ENCODE measurements around the gene EFHD2. TPM values are rescaled to one million over a fixed set of nuclear protein-coding genes. Genes with fewer than 3 reads are reported as not detected.
"Not testable (repeated sequence)": the region's sequence is repeated elsewhere in the genome, so short reads cannot be mapped to it uniquely, and the experiment has no call there.

Gene EFHD2
- total and polyA plus RNA-seq, 2 experiments from 2014 or later, result 43.9 to 58.2 TPM

DNA sequence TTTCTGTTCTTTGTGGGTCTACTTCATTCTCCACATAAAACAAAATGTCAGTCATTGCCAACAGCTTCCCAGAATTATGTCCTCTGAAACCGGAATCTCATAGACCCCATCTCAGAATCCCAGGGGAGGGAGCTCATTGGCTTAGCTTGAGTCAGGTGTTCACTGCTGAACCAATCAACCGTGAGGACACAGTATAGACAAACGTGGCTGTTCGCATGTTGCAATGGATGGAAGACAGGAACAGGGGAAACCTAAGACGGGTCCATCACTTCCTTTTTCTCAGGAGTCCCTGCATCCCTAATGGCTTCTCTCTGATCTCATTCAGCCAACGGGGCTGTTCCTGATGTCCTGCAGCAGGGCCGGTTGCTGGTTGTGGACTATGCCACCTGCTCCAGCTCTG lies 56.0 kb downstream of the EFHD2 start:
- peaks cover 11% of the 10 kb centered on the region for H3K4me1 ChIP-seq (ENCODE audit: low read depth)
- no peaks in the 10 kb centered on the region for H3K36me3 ChIP-seq
- H3K27me3 ChIP-seq, result no peaks in the 10 kb centered on the region
- H3K4me3 ChIP-seq, result no peak overlapping the region
- TF ChIP-seq, protein P1, sequence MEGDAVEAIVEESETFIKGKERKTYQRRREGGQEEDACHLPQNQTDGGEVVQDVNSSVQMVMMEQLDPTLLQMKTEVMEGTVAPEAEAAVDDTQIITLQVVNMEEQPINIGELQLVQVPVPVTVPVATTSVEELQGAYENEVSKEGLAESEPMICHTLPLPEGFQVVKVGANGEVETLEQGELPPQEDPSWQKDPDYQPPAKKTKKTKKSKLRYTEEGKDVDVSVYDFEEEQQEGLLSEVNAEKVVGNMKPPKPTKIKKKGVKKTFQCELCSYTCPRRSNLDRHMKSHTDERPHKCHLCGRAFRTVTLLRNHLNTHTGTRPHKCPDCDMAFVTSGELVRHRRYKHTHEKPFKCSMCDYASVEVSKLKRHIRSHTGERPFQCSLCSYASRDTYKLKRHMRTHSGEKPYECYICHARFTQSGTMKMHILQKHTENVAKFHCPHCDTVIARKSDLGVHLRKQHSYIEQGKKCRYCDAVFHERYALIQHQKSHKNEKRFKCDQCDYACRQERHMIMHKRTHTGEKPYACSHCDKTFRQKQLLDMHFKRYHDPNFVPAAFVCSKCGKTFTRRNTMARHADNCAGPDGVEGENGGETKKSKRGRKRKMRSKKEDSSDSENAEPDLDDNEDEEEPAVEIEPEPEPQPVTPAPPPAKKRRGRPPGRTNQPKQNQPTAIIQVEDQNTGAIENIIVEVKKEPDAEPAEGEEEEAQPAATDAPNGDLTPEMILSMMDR (IDR thresholded peaks at IDR 0.05; ENCODE audit: low read depth, low read length), result no peak
- DNase-seq (ENCODE audit: low read depth in 1 of 2, low spot score in 1 of 2), result no peak
- H3K27ac ChIP-seq, result no peak overlapping the region
- H3K9me3 ChIP-seq (ENCODE audit: low read depth), result no peaks in the 10 kb centered on the region

DNA sequence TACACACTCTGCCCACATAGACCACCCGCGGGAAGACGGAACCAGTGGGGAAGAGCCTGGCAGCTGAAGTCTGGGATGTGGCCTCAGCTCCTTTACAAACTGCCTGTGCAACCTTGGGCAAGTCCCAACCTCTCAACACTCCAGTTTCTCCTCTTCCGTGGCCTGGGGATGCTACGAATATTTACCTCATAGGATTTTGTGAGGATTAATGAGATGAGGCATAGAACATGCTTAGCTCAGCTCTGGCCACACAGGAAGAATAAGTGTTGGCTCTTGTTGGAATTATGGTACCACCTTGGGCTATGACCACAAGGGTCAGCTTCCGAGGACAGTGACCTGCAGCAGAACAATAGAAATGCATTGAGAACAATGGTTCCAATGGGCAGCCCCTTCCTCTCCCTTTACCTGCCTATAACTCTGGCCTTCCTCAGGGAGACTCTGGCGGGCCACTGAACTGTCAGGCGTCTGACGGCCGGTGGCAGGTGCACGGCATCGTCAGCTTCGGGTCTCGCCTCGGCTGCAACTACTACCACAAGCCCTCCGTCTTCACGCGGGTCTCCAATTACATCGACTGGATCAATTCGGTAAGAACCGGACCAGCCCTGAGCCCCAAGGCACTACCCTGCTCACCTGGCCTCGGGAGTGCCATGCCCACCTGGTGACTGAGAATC lies 57.4 kb downstream of the EFHD2 start:
- H3K27me3 ChIP-seq; H3K9me3 ChIP-seq (ENCODE audit: low read depth); DNase-seq (ENCODE audit: low read depth in 1 of 2, low spot score in 1 of 2); H3K36me3 ChIP-seq; H3K27ac ChIP-seq; H3K4me3 ChIP-seq: not testable (repeated sequence)
- peaks cover 11% of the 10 kb centered on the region for H3K4me1 ChIP-seq (ENCODE audit: low read depth)

DNA sequence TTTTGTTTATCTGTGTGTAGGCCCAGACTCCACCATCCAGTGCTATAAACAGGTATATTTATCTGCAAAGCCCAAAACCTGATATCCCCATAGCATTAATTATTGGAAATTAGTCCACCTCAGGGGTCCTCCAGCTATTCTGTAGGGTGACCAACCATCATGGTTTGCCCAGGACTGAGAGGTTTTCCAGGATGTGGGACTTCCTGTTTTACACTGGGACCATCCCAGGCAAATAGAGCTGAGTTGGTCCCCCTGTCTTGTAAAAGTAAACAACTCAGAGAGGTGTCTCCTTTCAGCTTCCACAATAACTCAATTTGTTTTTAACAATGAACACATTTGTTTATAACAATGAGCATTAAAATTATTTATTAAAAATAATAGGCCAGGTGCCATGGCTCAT lies 58.5 kb downstream of the EFHD2 start:
- TF ChIP-seq, protein P1 (IDR thresholded peaks at IDR 0.05; ENCODE audit: low read depth, low read length), result no peak
- no peaks in the 10 kb centered on the region for H3K9me3 ChIP-seq (ENCODE audit: low read depth)
- H3K36me3 ChIP-seq, result no peaks in the 10 kb centered on the region
- no peak overlapping the region for H3K4me3 ChIP-seq
- no peaks in the 10 kb centered on the region for H3K27me3 ChIP-seq
- H3K4me1 ChIP-seq (ENCODE audit: low read depth), result peaks cover 6% of the 10 kb centered on the region
- DNase-seq (ENCODE audit: low read depth in 1 of 2, low spot score in 1 of 2), result no peak
- H3K27ac ChIP-seq, result no peak overlapping the region

DNA sequence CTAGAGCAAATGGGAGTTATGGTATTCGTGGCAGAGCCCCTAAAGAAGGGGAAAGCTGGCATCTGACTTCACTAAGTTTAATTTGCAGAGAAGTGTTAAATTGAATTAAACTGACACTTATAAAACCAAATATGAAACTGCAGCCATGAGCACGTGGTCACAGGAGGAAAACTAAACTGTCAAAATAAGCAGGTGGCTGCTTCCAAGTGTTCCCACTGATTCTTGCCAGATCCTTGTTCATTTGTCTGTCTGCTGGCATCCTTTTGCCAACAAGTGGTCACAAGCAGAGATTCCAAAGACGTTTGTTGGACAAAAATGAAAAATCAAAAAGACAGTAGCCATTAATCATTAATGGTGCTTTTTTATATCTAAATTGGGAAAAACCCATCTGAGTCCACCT lies 59.7 kb downstream of the EFHD2 start:
- H3K27ac ChIP-seq, result no peak overlapping the region
- no peak for DNase-seq (ENCODE audit: low read depth in 1 of 2, low spot score in 1 of 2)
- no peaks in the 10 kb centered on the region for H3K36me3 ChIP-seq
- no peaks in the 10 kb centered on the region for H3K27me3 ChIP-seq
- no peaks in the 10 kb centered on the region for H3K4me1 ChIP-seq (ENCODE audit: low read depth)
- TF ChIP-seq, protein P1 (IDR thresholded peaks at IDR 0.05; ENCODE audit: low read depth, low read length), result no peak
- no peaks in the 10 kb centered on the region for H3K9me3 ChIP-seq (ENCODE audit: low read depth)
- no peak overlapping the region for H3K4me3 ChIP-seq

DNA sequence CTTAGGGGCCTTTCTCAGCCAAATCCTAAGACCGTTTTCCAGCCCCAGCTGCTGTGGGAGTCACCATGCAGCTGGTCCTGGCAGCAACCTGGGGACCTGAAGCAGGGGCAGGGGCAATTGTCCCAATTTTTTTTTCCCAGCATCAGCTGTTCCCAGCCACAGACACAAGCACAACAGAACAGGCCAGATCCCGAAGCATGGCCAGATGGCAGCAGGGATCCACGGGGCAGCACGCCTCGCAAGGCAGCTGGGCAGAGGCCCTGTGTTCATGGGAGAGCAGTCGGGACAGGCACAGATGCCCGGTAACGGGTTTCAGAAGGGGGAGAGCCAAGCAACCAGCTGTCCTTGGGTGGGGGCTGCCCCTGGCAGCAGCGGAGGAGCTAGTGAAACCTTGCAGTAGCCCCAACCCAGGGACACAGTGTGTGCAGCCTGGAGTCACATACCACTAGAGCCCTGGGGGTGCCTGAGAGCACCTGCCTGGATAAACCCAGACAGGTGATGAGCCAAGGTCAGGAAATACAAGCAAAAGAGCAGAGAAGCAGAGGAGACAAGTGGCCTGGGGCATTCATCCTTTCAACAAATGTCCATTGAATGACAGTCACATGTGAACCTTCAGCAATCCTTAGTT lies 60.2 kb downstream of the EFHD2 start:
- not testable (repeated sequence) for H3K36me3 ChIP-seq; H3K4me1 ChIP-seq (ENCODE audit: low read depth); H3K9me3 ChIP-seq (ENCODE audit: low read depth); DNase-seq (ENCODE audit: low read depth in 1 of 2, low spot score in 1 of 2); H3K27ac ChIP-seq; H3K4me3 ChIP-seq; H3K27me3 ChIP-seq

DNA sequence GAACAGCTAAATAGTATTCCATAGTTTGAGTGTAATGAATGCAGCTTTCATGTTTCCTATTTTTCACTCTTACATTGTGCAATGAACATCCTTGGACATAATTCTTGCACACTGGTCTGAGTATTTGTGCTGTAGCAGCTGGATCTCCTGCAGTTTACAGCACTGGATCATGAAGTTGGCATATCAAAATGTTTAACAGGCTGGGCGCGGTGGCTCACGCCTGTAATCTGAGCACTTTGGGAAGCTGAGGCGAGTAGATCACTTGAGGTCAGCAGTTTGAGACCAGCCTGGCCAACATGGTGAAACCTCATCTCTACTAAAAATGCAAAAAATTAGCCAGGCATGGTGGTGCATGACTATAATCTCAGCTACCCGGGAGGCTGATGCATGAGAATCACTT lies 61.4 kb downstream of the EFHD2 start:
- H3K4me1 ChIP-seq (ENCODE audit: low read depth); DNase-seq (ENCODE audit: low read depth in 1 of 2, low spot score in 1 of 2); H3K9me3 ChIP-seq (ENCODE audit: low read depth); H3K27me3 ChIP-seq; H3K4me3 ChIP-seq; H3K36me3 ChIP-seq; H3K27ac ChIP-seq: not testable (repeated sequence)

DNA sequence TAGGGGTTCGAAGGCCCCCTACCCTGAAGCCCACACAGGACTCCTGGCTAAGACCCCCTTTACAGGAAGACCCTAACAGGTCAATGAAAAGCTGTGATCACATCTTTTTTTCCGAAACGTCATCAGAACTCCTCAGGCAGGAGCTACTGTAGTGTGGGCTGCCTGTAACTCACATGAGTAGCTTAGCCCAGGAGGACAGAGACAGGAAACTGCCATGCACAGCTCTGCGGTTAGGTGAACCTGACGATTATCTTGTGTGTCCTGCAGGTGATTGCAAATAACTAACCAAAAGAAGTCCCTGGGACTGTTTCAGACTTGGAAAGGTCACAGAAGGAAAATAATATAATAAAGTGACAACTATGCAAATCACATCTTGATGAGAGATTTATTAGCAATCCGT lies 62.0 kb downstream of the EFHD2 start:
- H3K4me3 ChIP-seq; H3K27ac ChIP-seq; H3K9me3 ChIP-seq (ENCODE audit: low read depth); H3K4me1 ChIP-seq (ENCODE audit: low read depth); H3K27me3 ChIP-seq; H3K36me3 ChIP-seq; DNase-seq (ENCODE audit: low read depth in 1 of 2, low spot score in 1 of 2): not testable (repeated sequence)

Measured in cardiac muscle cell (in vitro differentiated cells and primary cell).